ENCODE measurements around the gene PCDHB14.
"Not testable (repeated sequence)": the region's sequence is repeated elsewhere in the genome, so short reads cannot be mapped to it uniquely, and the experiment has no call there.

GRCh38 chr5:141179876-141180275, 43.3 kb upstream of the PCDHB14 start:
- not testable (repeated sequence) for TF ChIP-seq CTCF (IDR thresholded peaks at IDR 0.05 in 4 of 5, conservative IDR thresholded peaks at IDR 0.05 in 1 of 5); POLR2A (IDR thresholded peaks at IDR 0.05)

All from gastrocnemius medialis (tissue), 4 donors.